ELR (cell line): ENCODE results near the gene HAGHL.
A peak's percentile ranks its signal among the peaks of the same experiment; 100 is the strongest.
"Not testable (repeated sequence)": the region's sequence is repeated elsewhere in the genome, so short reads cannot be mapped to it uniquely, and the experiment has no call there.

Experiments used
- DNase-seq: peaks from one replicate; pipeline ENCODE4 v3.0.0-alpha.2; 2015; ENCODE audit warnings: low read depth

The HAGHL gene

GRCh38 chr16:774086-775001, 47.4 kb downstream of the HAGHL start:
- no peak for DNase-seq

DNA sequence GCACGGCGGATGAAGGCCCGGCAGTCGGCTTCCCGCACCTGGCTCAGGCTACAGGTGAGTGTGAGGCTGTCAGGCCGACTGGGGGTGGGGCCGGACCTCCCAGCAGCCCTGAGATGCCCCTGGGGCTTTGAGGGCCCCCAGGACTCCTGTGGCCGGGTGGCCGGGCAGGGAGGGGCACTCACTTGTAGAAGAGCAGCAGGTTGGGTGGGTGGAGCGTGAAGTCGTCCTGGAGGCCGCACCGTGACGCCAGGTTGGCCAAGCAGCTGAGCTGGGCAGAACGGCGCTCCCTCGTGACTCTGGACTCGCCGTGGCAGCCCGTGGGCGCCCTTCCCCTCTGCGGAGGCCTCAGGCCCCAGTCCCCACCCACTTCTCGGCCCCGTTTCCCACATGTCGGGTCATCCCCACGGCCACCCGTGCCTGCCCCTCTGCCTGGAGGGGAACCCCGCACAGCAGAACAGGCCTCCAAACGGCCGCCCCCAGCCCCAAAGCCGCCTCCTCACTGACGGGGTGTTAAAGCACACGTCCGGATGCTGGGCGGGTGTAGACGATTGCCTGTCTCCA, 48.4 kb downstream of the HAGHL start:
- DNase-seq: no peak

- not testable (repeated sequence) for DNase-seq
Measured at GRCh38 chr16:776298-776697, 49.4 kb downstream of the HAGHL start.

GRCh38 chr16:776824-777223, 49.9 kb downstream of the HAGHL start:
- DNase-seq: no peak

DNA sequence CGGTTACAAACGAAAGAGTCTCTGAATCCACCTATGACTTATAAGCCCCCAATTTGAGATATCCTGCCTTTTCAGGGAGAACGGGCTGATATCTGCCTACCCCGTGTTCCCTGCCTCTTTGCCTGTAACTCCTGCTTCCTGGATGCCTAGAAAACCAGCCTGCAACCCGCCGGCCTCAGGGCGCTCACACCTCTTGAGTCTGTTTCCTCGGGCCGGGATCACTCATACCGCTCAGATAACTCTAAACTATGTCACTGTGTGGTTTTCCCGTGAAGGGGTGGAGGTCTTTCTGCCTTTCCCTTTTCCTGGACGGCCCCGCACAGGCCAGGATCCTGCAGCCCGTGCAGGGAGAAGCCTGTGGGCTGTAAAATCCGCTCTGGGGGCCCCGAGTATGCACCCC, 50.9 kb downstream of the HAGHL start:
- peak; percentile 72 for DNase-seq

DNA sequence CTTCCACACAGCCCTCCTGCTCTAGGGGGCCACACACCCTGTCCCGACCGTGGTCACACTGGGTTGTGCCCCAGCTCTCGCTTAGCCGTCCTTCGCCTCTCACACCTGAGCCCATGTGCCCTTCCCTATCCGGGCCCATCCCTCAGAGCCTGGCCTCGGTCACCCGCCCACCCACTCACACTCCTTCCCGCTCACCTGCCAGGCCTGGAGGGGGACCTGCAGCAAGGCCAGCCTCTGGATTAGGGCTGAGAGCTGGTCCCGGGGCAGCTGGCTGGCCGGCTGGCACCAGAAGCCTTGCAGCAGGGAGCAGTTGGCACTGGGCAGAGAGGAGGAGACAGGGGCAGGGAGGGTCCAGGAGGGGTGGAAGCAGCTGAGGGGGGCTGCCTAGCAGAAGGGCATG, 51.5 kb downstream of the HAGHL start:
- no peak for DNase-seq

DNA sequence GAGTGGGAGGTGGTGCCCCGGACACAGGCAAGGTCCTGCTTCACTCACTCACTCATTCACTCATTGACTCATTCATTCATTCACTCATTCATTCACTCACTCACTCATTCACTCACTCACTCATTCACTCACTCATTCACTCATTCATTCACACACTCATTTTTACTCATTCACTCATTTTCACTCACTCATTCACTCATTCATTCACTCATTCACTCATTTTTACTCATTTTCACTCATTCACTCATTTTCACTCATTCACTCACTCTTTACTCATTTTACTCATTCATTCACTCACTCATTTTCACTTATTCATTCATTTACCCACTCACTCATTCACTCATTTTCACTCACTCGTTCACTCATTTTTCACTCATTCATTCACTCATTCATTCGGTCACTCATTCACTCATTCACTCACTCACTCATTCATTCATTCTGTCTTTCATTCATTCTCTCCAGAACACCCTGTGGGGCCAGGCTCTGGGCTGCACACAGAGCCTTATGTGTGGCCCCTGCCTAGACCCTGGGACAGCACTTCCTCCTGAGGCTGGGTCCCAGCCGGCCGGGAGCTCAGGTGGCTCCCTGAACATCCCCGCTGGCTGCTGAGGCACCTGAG, 52.1 kb downstream of the HAGHL start:
- DNase-seq: no peak
